Heart left ventricle (tissue), 16 donors: ENCODE measurements around the gene DENND1C. TPM values are rescaled to one million over a fixed set of nuclear protein-coding genes. Genes with fewer than 3 reads are reported as not detected.

Source experiments
- ATAC-seq, 4 donors: fragments of 200-7000 bp; cut with Tn5 transposase; one replicate each; pipeline ENCODE4 v1.9.1; 2020 to 2022; ENCODE audit warnings: moderate library complexity in 4 of 4, mild to moderate bottlenecking in 3 of 4, moderate number of reproducible peaks in 1 of 4
- DNase-seq, 5 donors: peaks; one replicate each; pipeline ENCODE4 v3.0.0-alpha.2; 2020
- H3K27ac ChIP-seq, 12 donors: fragments of 200-600 bp; sonication (generic) in 4 of 12; one replicate each; pipeline versions ENCODE4 v1.5.0 to v1.8.0; 2016 to 2022; ENCODE audit warnings: mild to moderate bottlenecking in 2 of 12
- H3K27me3 ChIP-seq, 9 donors: fragments of 200-600 bp; sonication (generic) in 2 of 9; one replicate each; pipeline versions ENCODE4 v1.5.1 to v1.8.0; 2016 to 2022; ENCODE audit warnings: mild to moderate bottlenecking in 3 of 9
- H3K36me3 ChIP-seq, 9 donors: fragments of 200-600 bp; sonication (generic) in 2 of 9; one replicate each; pipeline versions ENCODE4 v1.5.0 to v1.8.0; 2018 to 2022; ENCODE audit warnings: mild to moderate bottlenecking in 2 of 9
- H3K4me1 ChIP-seq, 12 donors: fragments of 200-600 bp; sonication (generic) in 4 of 12; one replicate each; pipeline versions ENCODE4 v1.5.0 to v1.8.0; 2016 to 2022; ENCODE audit warnings: mild to moderate bottlenecking in 3 of 12
- H3K4me3 ChIP-seq, 12 donors: fragments of 200-600 bp; sonication (generic) in 4 of 12; one replicate each; pipeline versions ENCODE4 v1.5.0 to v1.8.0; 2017 to 2022; ENCODE audit warnings: mild to moderate bottlenecking in 9 of 12, moderate library complexity in 4 of 12
- H3K9me3 ChIP-seq, 12 donors: fragments of 200-600 bp; sonication (generic) in 4 of 12; one replicate each; pipeline versions ENCODE4 v1.5.0 to v1.8.0; 2016 to 2022; ENCODE audit warnings: mild to moderate bottlenecking in 1 of 12
- CTCF ChIP-seq, 12 donors: fragments of 200-600 bp; sonication (generic) in 4 of 12; IDR thresholded peaks; one replicate each; pipeline versions ENCODE4 v1.5.0 to v1.8.0; 2018 to 2022; ENCODE audit warnings: antibody characterized with exemption in 12 of 12, mild to moderate bottlenecking in 5 of 12
- POLR2A ChIP-seq, 2 donors: fragments of 450-650 bp; IDR thresholded peaks; one replicate each; pipeline ENCODE4 v1.6.1; 2017; ENCODE audit warnings: antibody characterized with exemption in 2 of 2, mild to moderate bottlenecking in 2 of 2, moderate library complexity in 2 of 2
- WGBS, 4 donors: extraction: QIAGEN DNeasy Blood & Tissue Kit in 2 of 4; methylation state at CpG; one replicate each; pipeline versions ENCODE4 v1.1.5 to v1.1.7; 2013 to 2018; 5-methylcytosine and 5-hydroxymethylcytosine counted together
- intact Hi-C, 10 donors: fragments of 100-400 bp; cut with DNase I; formaldehyde crosslinking; loops; one replicate each; pipeline versions ENCODE4 v1.11.1 to v1.14.2; 2022
- polyA plus RNA-seq, 2 donors: library from polyadenylated mRNA; stranded (reverse); fragments of 200-250 nt; gene quantifications; one replicate each; pipeline ENCODE4 v1.2.3, GENCODE V29; 2013
- total RNA-seq, 9 donors: library from RNA; depleted of rRNA in 2 of 9; stranded (reverse); fragments of >200 nt in 2 of 9; fragmentation: NEBNext Ultra II Directional in 3 of 9; extraction: Animal tissue kit (Norgen Biotek cat#: 25700) in 3 of 9; gene quantifications; one replicate each; pipeline versions ENCODE4 v1.1.0 to v1.2.4, GENCODE V29; 2016 to 2023
- donor health status: ischemic (EF 13 %, LVEDD 7.1; RV severe dilation, severe dysfunction).
- donor health status: healthy with polysubstance abuse.
- donor health status: DM: no; HTN: yes; CAD: no.
- donor health status: DM: no; HTN: no; CAD: no.
- donor health status: ischemic (EF 25% LVEDD 6.9; RV normal size, moderate dysfunction).
- donor health status: ischemic (EF 25% LVEDD 5.7; RV mildly dilated, moderate dysfunction).
- donor health status: healthy.
- donor health status: DM: yes; HTN: yes; CAD: no.
- donor health status: ischemic (EF 35%, LVEDD 5.7; RV mildly dilated, moderate dysfunction).
- donor health status: nonischemic (EF 11% LVEDD 7.7; RV severe dilation, severe dysfunction).
- donor health status: DM: yes; HTN: yes; CAD: no.
- donor health status: PGD.
- donor health status: ischemic (EF 29% LVEDD 5.4; RV normal size, mild dysfunction).
- donor health status: nonischemic (EF 23%, LVEDD 6.1; RV moderate dilation, normal function).

DENND1C gene
- total and polyA plus RNA-seq, 11 donors = 0.17 to 9.5 (median 0.45) TPM

GRCh38 chr19:6451583-6452222 lies 29.9 kb downstream of the DENND1C start:
- Histone ChIP-seq H3K9me3 (peaks cover 0 to 24% (median 9%) of the 10 kb centered on the region in 12 donors), H3K27me3 (no peaks in the 10 kb centered on the region), H3K4me3 (no peak overlapping the region), H3K27ac (no peak overlapping the region), H3K4me1 (no peaks in the 10 kb centered on the region), H3K36me3 (peaks cover 3 to 57% (median 36%) of the 10 kb centered on the region in 9 donors)
- WGBS, 4 donors = 91 to 96% (median 95%) methylated on average over 7 of the region's 7 CpGs
- intact Hi-C loops = no loop called here
- ATAC-seq = no peak
- TF ChIP-seq CTCF (IDR thresholded peaks at IDR 0.05) (no peak), POLR2A (IDR thresholded peaks at IDR 0.05) (no peak)
- DNase-seq = no peak

- Histone ChIP-seq H3K9me3 (peaks cover 0 to 37% (median 10%) of the 10 kb centered on the region in 12 donors), H3K36me3 (peaks cover 3 to 68% (median 36%) of the 10 kb centered on the region in 9 donors), H3K4me3 (no peak overlapping the region), H3K27ac (no peak overlapping the region), H3K27me3 (no peaks in the 10 kb centered on the region), H3K4me1 (no peaks in the 10 kb centered on the region)
- TF ChIP-seq POLR2A (IDR thresholded peaks at IDR 0.05) (no peak), CTCF (IDR thresholded peaks at IDR 0.05) (no peak)
- 95 to 96% (median 96%) methylated on average over 5 of the region's 5 CpGs for WGBS, 4 donors
- intact Hi-C loops = no loop called here
- ATAC-seq (no peak), DNase-seq (no peak)
Observed at GRCh38 chr19:6450166-6450565, 31.4 kb downstream of the DENND1C start.

GRCh38 chr19:6448045-6448444 lies 33.5 kb downstream of the DENND1C start:
- WGBS, 4 donors = 89 to 96% (median 92%) methylated on average over 3 of the region's 3 CpGs
- H3K9me3 ChIP-seq = peaks cover 0 to 18% (median 0%) of the 10 kb centered on the region in 12 donors
- H3K4me1 ChIP-seq = no peaks in the 10 kb centered on the region
- TF ChIP-seq CTCF (IDR thresholded peaks at IDR 0.05) (no peak), POLR2A (IDR thresholded peaks at IDR 0.05) (no peak)
- intact Hi-C loops = no loop called here
- ATAC-seq (no peak), DNase-seq (no peak)
- H3K27me3 ChIP-seq = no peaks in the 10 kb centered on the region
- H3K36me3 ChIP-seq = peaks cover 0 to 51% (median 15%) of the 10 kb centered on the region in 9 donors
- no peak overlapping the region for H3K27ac ChIP-seq
- H3K4me3 ChIP-seq = no peak overlapping the region

GRCh38 chr19:6446452-6446851 lies 35.1 kb downstream of the DENND1C start:
- DNase-seq (no peak), ATAC-seq (no peak)
- WGBS, 4 donors = 88 to 93% (median 92%) methylated on average over 3 of the region's 3 CpGs
- H3K27ac ChIP-seq = no peak overlapping the region
- H3K36me3 ChIP-seq = peaks cover 0 to 39% (median 4%) of the 10 kb centered on the region in 9 donors
- H3K9me3 ChIP-seq = peaks cover 0 to 18% (median 0%) of the 10 kb centered on the region in 12 donors
- H3K27me3 ChIP-seq = no peaks in the 10 kb centered on the region
- no peak for TF ChIP-seq POLR2A (IDR thresholded peaks at IDR 0.05)
- TF ChIP-seq CTCF (IDR thresholded peaks at IDR 0.05) = no peak
- intact Hi-C loops = no loop called here
- no peak overlapping the region for H3K4me3 ChIP-seq
- H3K4me1 ChIP-seq = no peaks in the 10 kb centered on the region
